A673 (cell line): ENCODE results near the gene MEF2C. TPM values are rescaled to one million over a fixed set of nuclear protein-coding genes. Genes with fewer than 3 reads are reported as not detected.

ENCODE experiments used
- BruUV-seq: library from RNA; stranded (reverse); fragments of 400-500 nt; replicated peaks from 2 replicates; lab custom pipeline; 2021; lab: Mats Ljungman, UMichigan
- CTCF ChIA-PET: fragments of 300-600 bp; sonication (Branson Sonifier 250); formaldehyde crosslinking; loops from one replicate; lab custom pipeline; 2022; ENCODE audit warnings: antibody characterized with exemption; lab: Charles Lee
- POLR2A ChIA-PET: fragments of 300-600 bp; sonication (Branson Sonifier 250); formaldehyde crosslinking; loops from one replicate; lab custom pipeline; 2022; ENCODE audit warnings: antibody characterized with exemption; ENCODE audit not compliant: low non-redundant PET; lab: Charles Lee
- DNase-seq: peaks from one replicate; pipeline ENCODE4 v3.0.0-alpha.2; 2015; ENCODE audit warnings: low spot score
- H3K27ac ChIP-seq: fragments of 200-600 bp; sonication (generic); 2 replicates; pipeline ENCODE4 v1.5.1; 2016; ENCODE audit warnings: mixed run types, low read depth, mild to moderate bottlenecking, mixed read lengths, antibody characterized with exemption, low read length; ENCODE audit not compliant: poor library complexity, severe bottlenecking
- H3K27me3 ChIP-seq: fragments of 200-600 bp; sonication (generic); replicated peaks from 2 replicates; pipeline ENCODE4 v1.6.1; 2017; ENCODE audit warnings: mixed run types, low read depth, mild to moderate bottlenecking, mixed read lengths, antibody characterized with exemption, low read length; ENCODE audit not compliant: insufficient read depth, poor library complexity
- H3K36me3 ChIP-seq: fragments of 200-600 bp; sonication (generic); 2 replicates; pipeline ENCODE4 v1.6.1; 2016; ENCODE audit warnings: mixed run types, mild to moderate bottlenecking, mixed read lengths, antibody characterized with exemption, low read length; ENCODE audit not compliant: insufficient read depth, poor library complexity, severe bottlenecking
- H3K4me1 ChIP-seq: fragments of 200-600 bp; sonication (generic); 2 replicates; pipeline ENCODE4 v1.6.1; 2017; ENCODE audit warnings: mixed run types, mild to moderate bottlenecking, mixed read lengths, antibody characterized with exemption, low read length; ENCODE audit not compliant: insufficient read depth, poor library complexity, severe bottlenecking
- H3K4me3 ChIP-seq: fragments of 200-600 bp; sonication (generic); 2 replicates; pipeline ENCODE4 v1.5.1; 2016; ENCODE audit warnings: low read depth, mixed run types, mild to moderate bottlenecking, mixed read lengths, low read length; ENCODE audit not compliant: poor library complexity, severe bottlenecking
- H3K9me3 ChIP-seq: fragments of 200-600 bp; sonication (generic); 2 replicates; pipeline ENCODE4 v1.6.1; 2016; ENCODE audit warnings: mixed run types, low read depth, mild to moderate bottlenecking, mixed read lengths, antibody characterized with exemption, low read length; ENCODE audit not compliant: poor library complexity, severe bottlenecking
- CTCF ChIP-seq: fragments of 300-800, 200-600 bp; sonication (generic); conservative IDR thresholded peaks from 2 replicates; pipeline ENCODE4 v1.5.1; 2017; ENCODE audit warnings: low read depth, mild to moderate bottlenecking, antibody characterized with exemption, low read length, moderate library complexity, mixed read lengths
- EZH2 ChIP-seq: fragments of 200-600 bp; sonication (generic); IDR thresholded peaks from 2 replicates; pipeline ENCODE4 v1.6.1; 2017; ENCODE audit warnings: borderline replicate concordance, low read depth, mild to moderate bottlenecking, mixed read lengths, antibody characterized with exemption, low read length; ENCODE audit not compliant: poor library complexity, severe bottlenecking
- intact Hi-C: fragments of 100-400 bp; cut with micrococcal nuclease; formaldehyde crosslinking; loops from one replicate; pipeline ENCODE4 v1.10.0; 2022; ENCODE audit not compliant: unreplicated experiment
- total RNA-seq: library from RNA; stranded (reverse); gene quantifications from 2 replicates; pipeline ENCODE4 v1.2.3, GENCODE V29; 2021

Gene MEF2C
- total RNA-seq, 1 experiment from 2014 or later, result 2.0 TPM

DNA sequence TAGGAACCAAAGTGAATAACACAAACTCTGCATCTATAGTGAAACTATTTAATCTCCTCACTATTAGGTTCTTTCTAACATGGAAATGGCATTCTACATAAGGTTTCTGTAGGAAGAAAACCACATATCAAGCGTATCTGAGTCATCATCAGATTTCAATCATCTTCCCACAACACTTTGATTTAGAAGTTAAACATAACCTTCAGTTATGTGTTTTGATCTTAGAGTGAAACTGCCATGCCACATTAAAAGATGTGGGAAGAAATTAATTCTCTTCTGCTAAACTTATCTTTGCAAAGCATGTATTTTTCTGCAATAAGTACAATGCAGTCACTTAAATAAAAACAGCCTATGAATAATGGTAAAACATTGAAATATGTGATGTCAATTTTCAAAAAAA is 55.0 kb downstream of the MEF2C start:
- no peaks in the 10 kb centered on the region for H3K27me3 ChIP-seq
- DNase-seq, result no peak
- no peaks in the 10 kb centered on the region for H3K9me3 ChIP-seq
- POLR2A ChIA-PET, result no interaction called here
- BruUV-seq, result no TSS peak
- H3K27ac ChIP-seq, result no peak overlapping the region
- H3K4me3 ChIP-seq, result no peak overlapping the region
- no peak for TF ChIP-seq CTCF
- TF ChIP-seq EZH2, result no peak
- H3K36me3 ChIP-seq, result no peaks in the 10 kb centered on the region
- H3K4me1 ChIP-seq, result no peaks in the 10 kb centered on the region
- CTCF ChIA-PET, result no interaction called here
- intact Hi-C loops, result no loop called here

DNA sequence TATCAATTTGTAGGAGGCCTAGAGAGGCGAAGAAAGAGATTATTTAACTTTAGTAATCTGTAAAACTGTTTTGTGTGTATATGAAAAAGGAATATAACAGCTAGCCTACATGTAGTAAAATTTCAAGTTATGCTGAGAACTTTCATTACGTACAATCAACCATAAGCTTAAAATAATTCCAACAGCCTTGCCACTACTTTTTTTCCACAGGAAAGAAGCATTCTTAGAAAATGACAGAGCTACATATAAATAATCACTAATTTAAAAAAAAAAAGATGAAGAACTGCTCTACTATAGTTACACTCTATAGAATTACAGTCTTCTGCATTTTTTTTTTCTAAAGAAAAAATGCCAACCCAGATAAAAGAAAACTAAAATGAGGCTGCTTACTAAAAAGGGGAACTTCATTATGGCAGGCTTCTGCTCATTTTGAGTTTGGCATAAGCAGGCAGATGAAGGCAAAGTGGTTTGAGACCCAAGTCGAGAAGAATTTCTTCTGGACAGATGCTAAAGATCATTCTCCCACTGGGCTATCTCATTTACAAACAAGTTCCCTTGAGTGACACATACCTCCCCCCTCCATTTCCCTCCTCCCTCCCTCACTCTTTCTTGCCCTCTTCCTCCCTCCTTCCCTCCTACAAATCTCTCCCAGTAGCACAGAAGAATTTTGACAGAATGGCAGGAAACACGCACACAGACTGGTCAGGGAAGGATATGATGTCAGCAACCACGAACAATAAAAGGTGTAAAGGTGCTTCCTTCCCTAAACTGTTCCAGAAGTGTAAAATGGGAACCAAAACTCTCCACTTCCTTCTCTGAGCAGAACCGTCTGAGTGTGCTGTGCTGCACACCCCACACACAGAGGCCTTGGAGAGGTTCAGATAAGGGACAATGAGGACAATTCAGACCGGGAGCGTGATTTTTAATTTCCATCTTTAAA is 56.1 kb downstream of the MEF2C start:
- Histone ChIP-seq H3K27me3 (no peaks in the 10 kb centered on the region), H3K9me3 (no peaks in the 10 kb centered on the region), H3K27ac (no peak overlapping the region), H3K4me3 (no peak overlapping the region), H3K36me3 (no peaks in the 10 kb centered on the region), H3K4me1 (no peaks in the 10 kb centered on the region)
- CTCF ChIA-PET, result no interaction called here
- intact Hi-C loops, result no loop called here
- no peak for DNase-seq
- no peak for TF ChIP-seq CTCF
- no peak for TF ChIP-seq EZH2
- POLR2A ChIA-PET, result no interaction called here
- no TSS peak for BruUV-seq

DNA sequence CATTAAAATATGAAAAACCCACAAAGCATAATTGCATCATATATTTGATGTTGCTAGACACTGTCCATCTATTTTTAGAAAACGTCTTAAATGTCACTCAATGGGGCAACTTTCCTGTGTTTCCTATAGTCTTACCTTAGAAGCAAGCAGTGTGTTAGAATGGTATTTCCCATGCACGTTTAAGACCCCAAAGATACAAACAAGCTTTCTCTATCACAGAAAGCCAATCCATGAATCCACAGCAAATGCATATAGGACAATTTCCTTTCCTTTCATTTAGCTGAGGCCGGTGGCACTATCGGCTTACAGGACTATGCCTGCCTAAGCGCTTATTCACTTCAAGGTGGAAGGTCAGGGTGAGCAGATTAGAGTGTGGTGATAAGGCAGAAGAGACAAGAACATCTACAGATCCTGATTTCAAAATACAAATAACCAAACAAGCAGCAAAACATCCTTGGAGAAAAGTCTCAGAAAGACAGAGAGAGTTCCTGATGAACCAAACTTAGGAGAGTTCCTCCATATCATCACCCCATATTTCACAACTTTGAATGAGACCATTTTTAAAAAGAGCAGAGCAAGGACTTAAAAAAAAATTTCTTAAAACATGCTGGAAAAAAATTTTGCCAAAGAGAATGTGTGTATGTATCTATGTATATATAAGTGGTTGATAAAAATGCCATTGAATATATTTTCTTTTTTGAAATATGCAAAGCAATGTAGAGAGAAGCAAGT is 57.2 kb downstream of the MEF2C start:
- Histone ChIP-seq H3K4me1 (no peaks in the 10 kb centered on the region), H3K27ac (no peak overlapping the region), H3K36me3 (no peaks in the 10 kb centered on the region), H3K9me3 (no peaks in the 10 kb centered on the region), H3K27me3 (no peaks in the 10 kb centered on the region), H3K4me3 (no peak overlapping the region)
- TF ChIP-seq EZH2, result no peak
- no peak for TF ChIP-seq CTCF
- no TSS peak for BruUV-seq
- intact Hi-C loops, result no loop called here
- DNase-seq, result no peak
- CTCF ChIA-PET, result no interaction called here
- POLR2A ChIA-PET, result no interaction called here
